Measurements from ENCODE around the gene BDKRB1.

BDKRB1 gene

GRCh38 chr14:96309896-96310330 lies 53.9 kb downstream of the BDKRB1 start:
- TF ChIP-seq CTCF (conservative IDR thresholded peaks at IDR 0.05) (no peak), ZFX (IDR thresholded peaks at IDR 0.05) (no peak)
- H3K27ac ChIP-seq, result no peak overlapping the region

GRCh38 chr14:96310906-96311305 lies 54.9 kb downstream of the BDKRB1 start:
- TF ChIP-seq ZFX (IDR thresholded peaks at IDR 0.05) (no peak), CTCF (conservative IDR thresholded peaks at IDR 0.05) (no peak)
- no peak overlapping the region for H3K27ac ChIP-seq
